Stimulated activated naive CD8-positive, alpha-beta T cell treated with anti-CD3 and anti-CD28 coated beads, Interleukin-15, Interleukin-2, amounts not matched to agents 100 U/mL and 50 U/mL, for 24 hours (primary cell): ENCODE results near the gene FOXD2.
"Not testable (repeated sequence)": the region's sequence is repeated elsewhere in the genome, so short reads cannot be mapped to it uniquely, and the experiment has no call there.

Experiments used
- ATAC-seq: fragments of 150-1000 bp; cut with Tn5 transposase; one replicate; pipeline ENCODE4 v1.10.0; 2021
- DNase-seq: peaks from one replicate; pipeline ENCODE4 v3.0.0; 2021

Gene FOXD2

DNA sequence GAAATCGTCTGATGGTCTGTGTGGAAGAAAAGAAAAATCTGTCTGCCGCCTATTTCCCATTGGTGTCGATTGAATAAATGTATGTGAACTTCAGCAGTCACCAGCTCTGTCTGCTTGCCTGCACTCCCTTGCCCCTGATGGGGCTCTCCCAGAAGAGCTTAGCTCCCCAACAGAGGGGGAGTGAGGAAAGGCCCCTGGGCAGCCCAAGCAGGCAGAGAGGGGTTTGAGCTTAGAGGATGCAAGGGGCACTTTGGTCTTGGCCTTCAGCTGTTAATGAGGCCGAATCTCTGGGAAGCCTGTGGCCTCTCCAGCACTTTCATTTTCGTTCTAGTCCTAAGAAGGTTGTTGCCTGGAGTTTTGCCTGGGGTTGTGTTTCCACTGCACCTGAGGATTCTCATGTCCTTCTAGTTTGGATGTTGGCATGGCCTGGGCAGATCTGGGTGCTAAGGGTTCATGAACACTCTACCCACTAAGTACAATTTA is 2.8 kb downstream of the FOXD2 start:
- ATAC-seq = no peak
- no peak for DNase-seq

DNA sequence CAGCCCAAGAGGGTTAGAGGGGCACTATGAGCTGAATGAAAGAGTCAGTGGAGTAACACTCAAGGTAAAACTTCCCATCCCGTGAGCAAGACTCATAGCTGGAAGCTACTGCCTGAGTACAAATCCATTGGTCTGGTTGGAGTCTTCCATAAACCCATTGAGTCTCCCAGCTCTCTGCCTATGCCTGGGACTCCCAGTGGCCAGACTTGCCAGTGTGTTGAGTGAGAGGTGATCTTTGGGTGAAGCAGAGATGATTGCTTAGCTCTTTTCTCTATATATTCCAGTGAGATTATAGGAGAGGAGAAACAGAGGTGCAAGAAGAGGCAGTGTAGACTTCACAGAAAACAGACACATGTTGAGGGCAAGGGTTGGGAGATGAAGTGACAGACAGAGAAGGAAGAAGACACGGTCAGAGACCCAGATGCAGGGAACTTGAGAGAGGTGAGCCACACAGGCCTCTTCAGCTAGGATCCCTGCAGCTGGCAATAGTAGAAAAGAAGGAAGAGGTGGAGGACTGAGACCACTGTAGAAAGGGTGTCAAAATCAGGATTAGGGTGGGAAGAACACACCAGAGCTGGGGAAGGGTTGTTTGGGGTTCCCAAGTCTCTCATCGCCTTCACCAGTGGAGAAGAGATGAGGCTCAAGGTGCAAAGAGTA is 3.7 kb downstream of the FOXD2 start:
- DNase-seq = no peak
- no peak for ATAC-seq

DNA sequence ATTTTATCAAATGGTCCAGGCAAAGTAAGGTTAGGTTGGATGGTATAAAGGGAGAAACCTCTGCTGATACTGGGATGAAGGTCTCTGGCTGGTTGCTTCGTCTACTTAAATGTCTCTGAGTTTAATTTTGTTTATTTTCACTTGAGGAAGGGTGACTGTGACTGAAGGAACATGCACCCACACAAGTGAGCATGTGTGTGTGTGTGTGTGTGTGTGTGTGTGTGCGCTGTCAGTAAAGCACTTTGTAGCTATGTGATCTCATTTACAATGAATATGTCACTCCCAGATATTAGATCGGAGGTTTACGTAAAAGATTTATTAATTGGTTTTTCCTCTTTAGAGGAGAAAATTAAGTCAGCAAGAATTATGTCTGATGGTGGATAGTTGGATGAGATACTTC is 4.4 kb downstream of the FOXD2 start:
- ATAC-seq (no peak), DNase-seq (no peak)

DNA sequence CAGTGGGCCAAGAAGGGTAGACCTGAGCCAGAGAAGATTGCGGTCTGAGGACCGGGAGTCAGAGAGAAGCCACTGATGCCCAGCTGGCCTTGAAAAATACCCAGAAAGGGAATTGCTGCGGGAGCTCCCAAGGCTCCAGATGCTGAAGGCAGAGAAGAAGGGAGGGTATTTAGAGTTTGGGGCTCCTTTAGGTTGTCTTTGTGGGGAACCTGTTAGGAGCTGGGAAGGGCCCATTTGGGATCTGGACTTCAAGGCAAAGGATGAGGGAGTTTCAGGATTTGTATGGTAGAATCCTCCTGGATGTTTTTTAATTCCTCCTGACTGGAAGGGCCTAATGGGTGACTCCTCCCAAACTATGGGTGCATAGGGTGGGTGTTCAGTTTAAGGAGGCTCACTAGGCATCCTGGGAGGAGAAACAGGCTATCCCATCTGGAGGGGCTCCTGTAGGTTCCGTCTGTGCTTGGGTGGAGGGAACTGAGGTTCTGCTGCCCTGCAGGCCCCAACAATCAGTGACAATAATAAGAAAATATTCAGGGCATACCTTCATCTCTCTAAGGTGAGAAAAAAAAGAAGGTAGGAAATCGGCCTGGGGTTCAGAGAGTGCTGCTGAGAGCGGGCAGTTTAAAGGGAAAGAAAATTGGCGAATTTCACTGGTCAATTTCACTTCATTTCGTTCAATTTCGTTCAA is 5.1 kb downstream of the FOXD2 start:
- DNase-seq (no peak), ATAC-seq (no peak)

DNA sequence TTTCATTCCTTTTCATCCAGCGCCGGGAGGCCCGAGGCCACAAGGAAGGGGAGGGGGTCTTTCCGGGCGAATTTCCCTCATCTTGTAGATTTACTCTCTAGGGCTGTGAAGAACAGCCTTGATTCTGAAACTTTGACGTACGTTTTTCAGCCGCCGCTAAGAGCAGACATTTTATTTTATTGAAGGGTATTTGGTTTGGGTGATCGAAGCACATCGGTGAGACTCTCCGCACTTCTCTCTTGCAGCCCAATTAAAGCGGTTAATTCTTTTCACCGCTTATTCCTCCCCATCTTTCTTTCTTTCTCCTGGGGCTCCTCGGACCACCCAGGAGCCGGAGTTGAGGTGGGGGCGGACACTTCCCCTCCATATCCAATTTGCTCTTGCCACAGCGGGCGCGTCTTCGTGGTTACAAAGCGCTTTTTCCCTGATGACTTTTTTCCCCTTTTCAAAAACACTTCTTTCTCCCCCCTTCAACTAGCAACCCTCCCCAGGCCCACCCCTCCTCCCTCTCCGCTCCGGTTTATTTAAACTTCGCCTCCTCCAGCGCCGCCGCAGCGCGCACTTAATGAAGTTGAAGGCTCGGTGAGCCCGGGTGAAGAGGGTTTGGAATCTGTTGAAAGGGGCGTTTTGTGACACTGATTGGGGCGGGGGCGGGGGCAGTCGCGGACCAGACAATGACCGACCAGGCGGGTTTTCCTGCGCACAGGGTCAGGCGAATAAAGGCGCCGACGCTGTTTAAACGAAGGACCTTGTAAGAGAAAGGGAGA is 5.9 kb downstream of the FOXD2 start:
- DNase-seq = no peak

DNA sequence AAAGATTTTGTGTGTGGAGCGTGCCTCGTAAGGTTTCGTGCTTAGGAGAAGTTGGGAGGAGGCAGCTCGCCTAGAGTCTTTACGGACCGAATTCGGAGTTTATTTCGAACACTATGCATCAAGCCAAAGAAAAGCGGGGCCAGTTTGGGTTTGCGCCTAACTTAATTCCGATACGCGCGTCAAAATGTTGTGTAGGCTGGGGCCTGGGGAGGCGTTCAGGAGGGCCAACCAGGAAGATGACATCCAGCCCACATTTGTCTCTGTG is 6.4 kb downstream of the FOXD2 start:
- DNase-seq (peak; percentile 27), ATAC-seq (peak; percentile 55)

More for the DNA sequence above, 5.9 kb downstream of the FOXD2 start:
- ATAC-seq = no peak

DNA sequence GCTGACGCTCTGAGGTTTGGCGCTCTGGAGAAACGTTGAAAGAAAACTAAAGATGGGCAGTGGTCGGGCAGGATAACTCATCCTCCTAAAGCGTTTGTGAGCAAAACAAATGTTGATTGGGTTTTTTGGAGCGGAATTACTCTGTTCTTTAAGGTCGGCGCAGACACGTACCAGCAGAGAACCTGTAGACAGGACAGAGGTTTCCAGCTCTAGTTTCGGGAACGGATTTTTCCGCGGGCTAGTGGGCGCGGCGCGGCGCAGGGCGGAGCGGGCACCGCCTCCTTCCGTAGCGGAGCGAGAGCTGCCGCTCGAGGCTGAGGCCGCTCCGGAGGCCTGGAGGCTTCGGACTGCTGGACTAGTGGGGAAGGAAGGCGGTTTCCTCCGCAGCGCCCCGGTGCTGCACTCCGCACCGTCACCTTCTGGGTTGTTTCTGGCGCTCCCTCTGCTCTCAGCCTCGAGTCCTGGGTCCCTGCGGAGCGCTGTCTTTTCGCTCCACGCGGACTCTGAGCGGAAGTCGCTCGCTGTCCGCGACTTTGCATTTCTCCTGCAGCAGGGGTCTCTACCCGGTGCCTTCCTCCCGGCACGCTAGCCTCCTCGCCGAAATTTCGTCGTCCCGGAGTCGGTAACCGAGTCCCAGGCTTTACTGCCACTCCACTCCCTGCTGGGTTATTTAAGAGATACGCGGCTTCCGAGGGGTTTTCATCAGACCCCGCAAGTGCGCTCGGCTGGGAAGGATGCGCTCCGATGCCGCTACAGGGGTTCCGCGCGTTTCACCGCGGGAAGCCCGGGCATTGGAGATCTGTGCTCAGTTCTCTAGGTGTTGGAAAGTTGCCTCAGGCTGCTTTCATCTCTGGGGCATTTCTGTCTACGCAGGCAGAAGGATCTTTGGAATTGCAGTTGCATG is 7.0 kb downstream of the FOXD2 start:
- ATAC-seq (peak; percentile 70), DNase-seq (peak; percentile 53)

DNA sequence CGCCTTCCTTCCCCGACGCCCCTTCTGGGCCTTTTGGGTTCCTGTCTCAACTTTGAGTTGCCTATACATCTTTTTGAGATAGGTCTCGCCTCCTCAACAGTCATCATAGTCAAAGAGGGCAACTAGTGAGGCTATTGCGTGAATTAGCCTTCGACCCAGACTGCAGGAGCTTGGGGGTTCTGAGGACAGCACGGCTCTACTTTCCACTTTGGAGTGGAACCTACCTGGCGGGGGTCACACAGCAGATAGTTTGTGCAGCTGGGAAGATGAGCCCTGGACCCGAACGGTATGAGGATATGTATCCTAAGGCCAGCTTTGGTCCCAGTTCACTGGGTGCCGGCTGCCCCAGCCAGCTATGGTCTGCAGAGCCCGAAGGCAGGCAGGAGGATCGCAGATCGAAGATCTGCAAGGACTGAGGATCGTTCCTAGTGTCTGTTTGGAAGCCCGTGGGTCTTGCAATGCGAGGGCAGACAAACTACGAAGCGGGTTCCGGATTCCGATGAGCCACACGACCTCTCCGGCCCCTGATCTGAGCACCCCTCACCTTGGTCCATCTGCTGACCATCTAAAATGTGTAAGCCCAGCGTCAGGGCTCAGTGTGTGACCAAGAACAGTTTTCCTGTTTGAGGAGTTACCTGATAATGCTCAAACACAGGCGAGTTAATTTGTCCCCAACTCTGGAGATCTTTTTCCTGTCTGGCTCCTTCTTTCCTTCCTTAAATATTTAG is 8.1 kb downstream of the FOXD2 start:
- DNase-seq (no peak), ATAC-seq (no peak)

DNA sequence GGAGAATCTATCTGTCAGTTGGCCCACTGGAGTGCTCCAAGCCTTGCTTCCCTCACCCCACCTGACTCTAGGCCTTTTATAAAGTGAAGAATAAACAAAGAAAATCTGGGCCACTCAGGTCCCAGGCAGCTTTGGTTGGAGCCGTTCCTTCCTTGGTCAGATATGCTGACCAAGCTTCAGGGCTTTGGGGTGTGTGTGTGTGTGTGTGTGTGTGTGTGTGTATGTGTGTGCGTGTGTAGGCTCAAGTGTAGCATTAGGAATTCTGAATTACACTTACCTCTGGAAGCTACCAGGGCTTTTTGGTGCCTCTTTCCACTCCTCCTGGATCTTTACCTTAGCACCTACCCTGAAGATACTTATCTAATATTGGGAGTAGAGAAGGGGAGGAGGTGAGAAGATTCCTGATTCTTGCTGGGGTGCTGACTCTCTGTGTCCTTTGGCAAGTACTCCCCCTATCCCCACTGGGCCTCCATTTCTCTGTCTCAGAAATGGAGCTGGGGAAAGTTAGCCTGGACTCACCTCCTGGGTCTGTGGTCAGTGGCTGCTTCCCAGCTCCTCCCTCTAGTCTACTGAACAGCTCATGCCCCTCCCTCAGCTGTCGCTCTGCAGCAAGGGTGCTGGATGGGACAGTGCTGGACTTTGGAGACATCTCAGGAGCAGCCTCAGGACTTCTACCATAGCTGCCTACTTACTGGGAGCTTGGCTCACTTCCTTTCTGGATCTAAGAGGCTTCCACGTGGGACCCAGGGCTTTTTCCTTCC is 10.8 kb downstream of the FOXD2 start:
- no peak for DNase-seq
- ATAC-seq = no peak

DNA sequence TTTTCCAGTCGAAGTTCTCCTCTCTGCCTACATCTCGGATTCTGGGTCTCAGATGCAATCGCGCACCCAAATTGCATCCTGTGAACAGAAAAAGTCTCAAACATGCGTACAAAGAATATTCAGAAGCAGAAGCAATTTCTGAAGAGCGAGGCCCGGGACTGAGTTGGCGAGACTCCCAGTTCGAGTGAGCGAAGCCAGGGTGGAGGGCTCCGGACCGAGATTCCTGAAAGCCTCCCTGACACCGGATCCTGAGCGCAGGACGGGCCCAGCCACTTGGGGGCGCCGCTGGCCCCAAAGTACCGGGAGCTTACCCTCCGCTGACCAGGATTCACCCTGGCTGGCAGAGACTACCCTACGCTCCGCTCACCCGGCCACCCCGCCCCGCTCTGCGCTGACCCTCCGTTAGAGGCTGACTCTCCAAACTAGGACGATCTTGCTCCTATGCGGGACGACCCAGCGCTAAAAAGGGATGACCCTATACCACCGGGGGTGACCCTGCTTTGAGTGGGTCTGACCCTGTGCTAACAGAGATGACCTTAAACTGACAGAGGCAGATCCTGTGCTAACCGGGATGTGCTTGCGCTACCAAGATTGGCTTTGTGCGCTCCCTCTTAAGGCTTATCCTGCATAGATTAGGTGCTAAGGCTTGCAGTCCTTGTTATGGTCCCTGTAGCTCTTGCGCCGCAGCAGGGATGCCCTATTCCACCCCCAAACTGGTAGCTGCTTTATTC is 12.1 kb downstream of the FOXD2 start:
- DNase-seq (peak; percentile 33), ATAC-seq (peak; percentile 26)

DNA sequence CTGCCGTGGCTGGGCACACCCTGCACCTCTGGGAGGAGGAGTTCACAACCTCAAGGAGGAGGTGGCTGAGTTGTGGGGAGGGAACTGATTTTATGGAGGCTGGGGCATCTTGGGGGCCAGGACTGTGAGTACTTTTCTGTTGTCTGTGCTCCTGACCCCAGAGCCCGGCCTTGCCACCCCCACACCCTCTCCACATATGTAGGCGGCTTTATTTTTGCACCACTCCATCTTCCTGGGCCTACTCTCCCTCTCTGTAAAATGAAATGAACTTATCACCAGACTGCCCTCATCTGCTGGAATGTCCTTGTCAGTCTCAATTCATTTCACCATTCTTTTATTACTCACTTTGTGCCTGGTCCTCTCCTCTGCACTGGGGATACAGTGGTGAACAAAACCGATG is 12.8 kb downstream of the FOXD2 start:
- ATAC-seq (no peak), DNase-seq (no peak)

DNA sequence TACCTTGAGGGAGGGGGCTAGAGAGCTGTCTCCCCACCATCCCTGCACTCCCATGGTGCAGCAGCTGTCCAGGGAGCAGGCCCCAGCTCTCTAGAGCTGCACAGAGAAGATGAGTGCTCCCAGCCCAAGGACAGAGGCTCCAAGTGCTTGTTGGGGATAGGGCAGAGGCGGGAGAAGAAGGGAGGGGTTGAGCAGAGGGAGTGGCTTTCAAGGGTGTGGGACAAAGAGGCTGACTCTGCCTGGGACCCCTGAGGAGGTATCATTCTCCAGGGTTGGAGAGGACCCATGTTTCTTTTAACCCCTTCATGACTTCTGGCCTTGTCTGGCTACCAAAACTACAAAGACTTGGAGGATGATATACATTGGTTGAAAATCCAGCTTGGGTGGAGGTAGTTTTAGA is 14.6 kb downstream of the FOXD2 start:
- DNase-seq = no peak
- ATAC-seq = no peak

DNA sequence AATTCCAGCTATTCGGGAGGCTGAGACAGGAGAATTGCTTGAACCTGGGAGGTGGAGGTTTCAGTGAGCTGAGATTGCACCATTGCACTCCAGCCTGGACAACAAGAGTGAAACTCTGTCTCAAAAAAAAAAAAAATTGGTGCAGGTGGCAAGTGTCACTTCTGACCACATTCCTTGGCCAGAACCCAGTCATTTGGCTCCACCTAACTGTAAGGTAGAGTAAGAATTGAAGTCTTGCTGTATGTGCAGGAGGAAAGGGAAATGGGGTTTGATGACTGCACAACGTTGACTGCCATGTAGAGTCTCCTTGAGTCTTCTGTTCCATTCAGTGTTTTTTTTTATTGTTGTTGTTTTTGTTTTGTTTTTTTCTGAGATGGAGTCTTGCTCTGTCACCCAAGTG is 16.1 kb downstream of the FOXD2 start:
- not testable (repeated sequence) for DNase-seq, ATAC-seq

DNA sequence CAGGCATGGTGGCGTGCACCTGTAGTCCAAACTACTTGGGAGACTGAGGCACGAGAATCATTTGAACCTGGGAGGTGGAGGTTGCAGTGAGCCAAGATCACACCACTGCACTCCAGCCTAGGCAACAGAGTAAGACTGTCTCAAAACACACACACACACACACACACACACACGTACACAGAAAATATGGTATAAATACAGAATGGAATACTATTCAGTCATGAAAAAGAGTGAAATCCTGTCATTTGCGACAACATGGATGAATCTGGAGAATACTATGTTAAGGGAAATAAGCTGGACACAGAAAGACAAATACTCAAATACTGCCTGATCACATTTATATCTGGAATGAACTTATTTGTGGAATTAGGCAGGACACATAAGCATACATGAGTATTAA is 18.4 kb downstream of the FOXD2 start:
- DNase-seq (no peak), ATAC-seq (no peak)

DNA sequence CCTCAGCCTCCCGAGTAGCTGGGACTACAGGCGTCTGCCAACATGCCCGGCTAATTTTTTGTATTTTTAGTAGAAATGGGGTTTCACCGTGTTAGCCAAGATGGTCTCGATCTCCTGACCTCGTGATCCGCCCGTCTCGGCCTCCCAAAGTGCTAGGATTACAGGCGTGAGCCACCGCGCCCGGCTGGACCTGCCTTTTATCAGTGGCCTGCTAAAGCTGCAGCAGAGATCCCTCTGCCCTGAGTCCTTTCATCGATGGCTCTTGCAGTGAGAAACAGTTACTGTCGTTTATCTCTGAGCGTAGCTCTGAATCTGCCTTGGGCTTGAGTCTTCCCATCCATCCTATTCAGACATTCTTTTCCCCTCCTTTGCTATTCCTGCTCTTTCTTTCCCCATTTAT is 19.7 kb downstream of the FOXD2 start:
- ATAC-seq, DNase-seq: not testable (repeated sequence)

DNA sequence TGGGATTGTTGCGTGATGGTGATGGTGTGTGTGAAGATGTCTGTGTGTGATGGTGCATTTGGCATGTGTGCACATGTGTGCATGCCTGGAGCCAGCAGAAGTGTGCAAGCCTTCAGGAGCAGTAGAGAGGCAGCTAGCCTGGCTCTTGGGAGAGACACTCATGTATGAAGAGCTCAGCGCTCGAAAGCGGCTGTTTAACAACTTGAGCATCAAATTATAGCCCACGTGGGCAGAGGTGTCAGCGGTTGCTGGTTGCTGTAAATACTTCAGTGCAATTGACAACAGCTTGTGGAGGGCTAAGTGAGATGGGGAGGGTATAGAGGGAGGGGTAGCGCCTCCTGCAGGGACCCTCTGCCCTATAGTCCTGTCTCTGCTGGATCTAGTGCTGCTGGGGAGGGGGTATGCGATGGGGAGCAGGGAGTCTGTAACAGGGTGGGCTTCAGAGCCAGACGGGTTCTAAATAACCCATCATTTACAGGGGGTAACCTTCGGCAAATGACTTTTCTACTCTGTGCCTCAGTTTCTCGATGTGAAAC is 21.5 kb downstream of the FOXD2 start:
- DNase-seq (no peak), ATAC-seq (no peak)

DNA sequence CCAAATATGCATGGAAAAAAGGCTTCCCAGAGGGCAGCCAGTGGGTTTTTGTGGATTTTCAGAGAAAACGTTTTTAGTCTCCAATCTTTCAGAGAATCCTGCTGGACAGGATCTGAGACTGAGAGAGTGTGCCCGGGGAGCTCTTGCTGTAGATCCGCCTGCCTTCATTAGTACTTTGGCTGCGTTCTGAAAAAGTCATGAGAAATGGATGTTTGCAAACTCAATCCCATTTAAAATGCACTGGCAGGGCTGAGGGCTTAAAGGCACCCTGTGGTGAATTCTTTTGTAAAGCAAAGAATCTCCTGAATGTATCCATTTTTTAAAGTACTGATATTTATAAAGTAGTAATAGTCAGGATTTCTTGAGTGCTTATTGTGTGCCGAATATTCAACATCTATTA is 22.2 kb downstream of the FOXD2 start:
- DNase-seq (no peak), ATAC-seq (no peak)

DNA sequence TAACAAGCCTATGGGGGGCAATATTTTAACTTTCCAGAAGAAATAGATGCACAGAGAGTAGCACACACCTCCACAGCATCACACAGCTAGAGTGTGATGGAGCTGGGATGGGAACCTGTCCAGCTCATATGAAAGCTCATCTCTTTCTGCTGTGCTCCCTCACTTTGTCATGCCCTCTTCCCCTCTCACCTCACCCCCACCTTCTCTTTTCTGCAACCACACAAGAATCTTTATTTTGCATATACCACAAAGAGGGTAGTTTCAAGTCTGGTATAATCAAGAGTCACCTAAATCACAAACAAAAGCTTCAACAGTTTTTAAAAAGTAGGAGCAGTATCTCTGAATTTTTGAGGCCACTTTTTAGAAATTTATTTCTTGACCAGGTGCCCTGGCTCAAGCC is 22.6 kb downstream of the FOXD2 start:
- no peak for DNase-seq

DNA sequence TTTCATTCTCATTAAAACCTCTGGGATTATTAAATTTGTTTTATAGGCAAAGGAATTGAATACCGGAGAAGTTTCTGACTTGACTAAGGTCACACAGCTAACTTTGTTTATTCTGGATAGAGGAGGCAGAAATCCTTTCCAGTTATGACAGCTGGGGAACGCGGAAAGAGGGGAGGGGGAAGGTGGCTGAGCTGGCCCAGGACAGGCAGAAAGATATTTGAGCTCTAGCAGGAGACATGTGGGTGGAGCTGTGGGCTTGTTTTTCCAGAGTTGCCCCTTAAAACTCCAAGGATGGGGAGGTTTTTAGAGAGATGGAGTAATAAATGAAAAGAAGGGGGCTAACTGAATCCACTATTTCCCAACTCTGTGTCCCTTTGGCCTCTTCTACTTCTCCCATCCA is 27.8 kb downstream of the FOXD2 start:
- DNase-seq (no peak), ATAC-seq (no peak)

More for the DNA sequence above, 22.6 kb downstream of the FOXD2 start:
- no peak for ATAC-seq
